ENCODE data around the gene DGKI.

GRCh38 chr7:137583172-137583571 lies 263.6 kb downstream of the DGKI start:
- TF ChIP-seq CTCF (IDR thresholded peaks at IDR 0.05 in 8 of 11, conservative IDR thresholded peaks at IDR 0.05 in 3 of 11) (no peak), POLR2AphosphoS5 (IDR thresholded peaks at IDR 0.05) (no peak), POLR2A (IDR thresholded peaks at IDR 0.05) (no peak)

Data from spleen (tissue), 7 donors.